Measurements from ENCODE around the gene NKD1. TPM values are rescaled to one million over a fixed set of nuclear protein-coding genes. Genes with fewer than 3 reads are reported as not detected.

NKD1 gene
- total RNA-seq, 1 donor from 2014 or later: under 0.01 TPM

DNA sequence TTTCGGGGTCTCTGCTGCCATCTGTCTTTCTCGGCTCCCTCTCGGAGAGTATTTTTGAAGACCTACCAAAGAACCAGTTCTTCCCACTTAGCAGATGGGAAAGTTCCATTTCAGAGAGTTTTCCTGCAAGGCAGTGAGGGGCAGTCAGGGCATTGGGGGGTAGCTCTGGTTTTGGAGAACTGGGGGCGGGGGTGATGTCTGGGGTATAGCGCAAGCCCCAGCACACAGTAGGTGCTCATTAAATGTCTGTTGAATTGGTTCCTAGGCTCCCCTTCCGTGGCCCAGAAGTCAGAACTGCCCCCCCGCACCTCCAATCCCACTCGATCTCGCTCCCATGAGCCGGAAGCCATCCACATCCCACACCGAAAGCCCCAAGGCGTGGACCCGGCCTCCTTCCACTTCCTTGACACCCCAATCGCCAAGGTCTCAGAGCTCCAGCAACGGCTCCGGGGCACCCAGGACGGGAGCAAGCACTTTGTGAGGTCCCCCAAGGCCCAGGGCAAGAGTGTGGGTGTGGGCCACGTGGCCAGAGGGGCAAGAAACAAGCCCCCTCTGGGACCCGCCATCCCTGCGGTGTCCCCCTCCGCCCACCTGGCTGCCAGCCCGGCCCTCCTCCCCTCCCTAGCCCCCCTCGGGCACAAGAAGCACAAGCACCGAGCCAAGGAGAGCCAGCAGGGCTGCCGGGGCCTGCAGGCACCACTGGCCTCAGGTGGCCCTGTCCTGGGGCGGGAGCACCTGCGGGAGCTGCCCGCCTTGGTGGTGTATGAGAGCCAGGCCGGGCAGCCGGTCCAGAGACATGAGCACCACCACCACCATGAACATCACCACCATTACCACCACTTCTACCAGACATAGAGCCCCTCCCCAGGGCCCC lies 85.0 kb downstream of the NKD1 start:
- TF ChIP-seq, protein P1, sequence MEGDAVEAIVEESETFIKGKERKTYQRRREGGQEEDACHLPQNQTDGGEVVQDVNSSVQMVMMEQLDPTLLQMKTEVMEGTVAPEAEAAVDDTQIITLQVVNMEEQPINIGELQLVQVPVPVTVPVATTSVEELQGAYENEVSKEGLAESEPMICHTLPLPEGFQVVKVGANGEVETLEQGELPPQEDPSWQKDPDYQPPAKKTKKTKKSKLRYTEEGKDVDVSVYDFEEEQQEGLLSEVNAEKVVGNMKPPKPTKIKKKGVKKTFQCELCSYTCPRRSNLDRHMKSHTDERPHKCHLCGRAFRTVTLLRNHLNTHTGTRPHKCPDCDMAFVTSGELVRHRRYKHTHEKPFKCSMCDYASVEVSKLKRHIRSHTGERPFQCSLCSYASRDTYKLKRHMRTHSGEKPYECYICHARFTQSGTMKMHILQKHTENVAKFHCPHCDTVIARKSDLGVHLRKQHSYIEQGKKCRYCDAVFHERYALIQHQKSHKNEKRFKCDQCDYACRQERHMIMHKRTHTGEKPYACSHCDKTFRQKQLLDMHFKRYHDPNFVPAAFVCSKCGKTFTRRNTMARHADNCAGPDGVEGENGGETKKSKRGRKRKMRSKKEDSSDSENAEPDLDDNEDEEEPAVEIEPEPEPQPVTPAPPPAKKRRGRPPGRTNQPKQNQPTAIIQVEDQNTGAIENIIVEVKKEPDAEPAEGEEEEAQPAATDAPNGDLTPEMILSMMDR (IDR thresholded peaks at IDR 0.05; ENCODE audit: insufficient read depth, low read length, severe bottlenecking): no peak
- Histone ChIP-seq H3K4me3 (ENCODE audit: low read depth, low read length) (no peak overlapping the region), H3K36me3 (ENCODE audit: control insufficient read depth, insufficient read depth, low read length) (no peaks in the 10 kb centered on the region), H3K27me3 (ENCODE audit: control insufficient read depth, insufficient read depth, low read length) (peaks cover 2% of the 10 kb centered on the region)
- FAIRE-seq (no peak), DNase-seq (ENCODE audit: low read depth) (no peak)

DNA sequence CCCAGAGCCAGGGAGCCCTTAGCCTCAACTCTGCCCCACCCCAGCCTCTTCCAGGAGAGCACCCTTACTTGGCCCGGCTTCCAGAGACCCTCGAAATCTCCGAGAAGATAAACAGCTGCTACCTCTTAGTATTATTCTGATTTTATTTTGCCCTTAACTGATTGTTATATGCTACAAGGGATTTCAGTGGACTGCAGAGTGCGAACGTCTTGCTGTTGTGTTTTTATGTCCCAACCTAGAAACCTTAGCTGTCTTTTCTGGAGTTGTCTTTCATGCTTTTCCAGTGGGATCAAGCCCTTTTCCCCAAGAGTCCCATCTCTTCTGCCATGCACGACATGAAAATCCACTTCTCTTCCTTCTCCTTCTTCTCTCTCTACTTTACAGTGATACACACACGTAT lies 85.9 kb downstream of the NKD1 start:
- H3K27me3 ChIP-seq (ENCODE audit: control insufficient read depth, insufficient read depth, low read length): peaks cover 2% of the 10 kb centered on the region
- TF ChIP-seq, protein P1 (IDR thresholded peaks at IDR 0.05; ENCODE audit: insufficient read depth, low read length, severe bottlenecking): no peak

DNA sequence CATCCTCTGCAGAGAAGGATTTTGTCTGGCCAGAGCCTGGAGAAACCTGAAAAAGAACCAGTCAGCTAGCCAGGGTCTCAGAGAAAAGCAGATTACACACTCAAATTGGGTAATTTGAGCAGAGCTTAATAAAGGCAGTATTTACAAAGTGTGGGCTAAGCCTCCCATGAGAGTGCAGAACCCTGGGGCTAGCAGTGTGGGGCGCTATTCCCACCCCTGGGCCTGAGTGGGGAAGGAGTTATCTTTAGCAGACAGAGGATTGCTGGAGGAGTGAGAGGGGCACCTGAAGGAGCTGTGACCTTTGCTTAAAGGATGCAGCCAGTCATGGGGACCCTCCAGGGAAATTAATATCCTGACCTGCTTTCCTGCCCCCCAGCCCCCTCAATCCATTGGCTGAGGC lies 86.8 kb downstream of the NKD1 start:
- H3K36me3 ChIP-seq (ENCODE audit: control insufficient read depth, insufficient read depth, low read length): no peaks in the 10 kb centered on the region
- peaks cover 2% of the 10 kb centered on the region for H3K27me3 ChIP-seq (ENCODE audit: control insufficient read depth, insufficient read depth, low read length)
- no peak overlapping the region for H3K4me3 ChIP-seq (ENCODE audit: low read depth, low read length)
- no peak for FAIRE-seq
- TF ChIP-seq, protein P1 (IDR thresholded peaks at IDR 0.05; ENCODE audit: insufficient read depth, low read length, severe bottlenecking): no peak
- DNase-seq (ENCODE audit: low read depth): no peak

More for the DNA sequence above, 85.9 kb downstream of the NKD1 start:
- FAIRE-seq (no peak), DNase-seq (ENCODE audit: low read depth) (no peak)
- Histone ChIP-seq H3K4me3 (ENCODE audit: low read depth, low read length) (no peak overlapping the region), H3K36me3 (ENCODE audit: control insufficient read depth, insufficient read depth, low read length) (no peaks in the 10 kb centered on the region)

DNA sequence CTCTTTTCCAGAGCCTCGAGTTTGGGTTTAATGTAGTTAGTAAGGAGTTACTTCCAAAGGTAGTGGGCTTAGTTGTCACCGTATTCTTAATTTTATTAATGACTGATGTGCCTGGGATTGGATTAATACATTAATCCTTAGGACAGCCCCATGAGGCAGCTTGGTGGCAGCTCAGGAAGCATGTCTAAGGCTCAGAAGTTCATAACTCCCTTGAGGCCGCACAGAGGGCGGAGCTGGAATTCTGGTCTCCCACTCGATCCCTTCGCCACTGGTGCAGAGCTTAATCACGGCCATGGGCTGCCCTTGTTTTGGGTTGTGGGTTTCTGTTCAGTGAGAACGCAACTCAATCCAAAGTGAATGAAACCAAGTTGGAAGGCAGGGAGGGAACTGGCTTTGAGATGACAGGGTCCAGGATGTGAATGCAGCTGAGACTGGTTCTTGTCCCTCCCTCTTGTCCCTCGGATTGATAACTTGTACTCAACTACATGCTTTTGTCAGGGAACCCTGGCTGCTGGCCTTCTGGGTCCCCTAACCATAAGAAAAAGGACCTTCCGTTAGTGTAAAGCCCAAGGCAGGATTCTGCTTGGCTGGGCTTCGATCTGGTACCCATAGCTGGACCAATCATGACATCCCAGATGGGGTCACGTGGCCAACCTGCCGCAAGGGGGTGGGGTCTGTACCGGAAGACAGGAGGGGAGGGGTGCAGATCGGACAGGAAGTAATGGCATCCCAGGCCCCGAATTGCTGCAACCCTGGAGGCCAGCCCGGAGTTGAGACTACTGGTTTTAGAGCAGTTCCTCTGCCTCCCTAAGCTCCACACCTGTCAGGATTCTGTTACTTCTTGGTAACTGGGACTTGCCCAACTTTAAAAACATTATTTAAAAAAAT lies 87.6 kb downstream of the NKD1 start:
- TF ChIP-seq, protein P1 (IDR thresholded peaks at IDR 0.05; ENCODE audit: insufficient read depth, low read length, severe bottlenecking): no peak
- FAIRE-seq: no peak
- Histone ChIP-seq H3K27me3 (ENCODE audit: control insufficient read depth, insufficient read depth, low read length) (peaks cover 2% of the 10 kb centered on the region), H3K36me3 (ENCODE audit: control insufficient read depth, insufficient read depth, low read length) (no peaks in the 10 kb centered on the region), H3K4me3 (ENCODE audit: low read depth, low read length) (no peak overlapping the region)
- DNase-seq (ENCODE audit: low read depth): no peak

DNA sequence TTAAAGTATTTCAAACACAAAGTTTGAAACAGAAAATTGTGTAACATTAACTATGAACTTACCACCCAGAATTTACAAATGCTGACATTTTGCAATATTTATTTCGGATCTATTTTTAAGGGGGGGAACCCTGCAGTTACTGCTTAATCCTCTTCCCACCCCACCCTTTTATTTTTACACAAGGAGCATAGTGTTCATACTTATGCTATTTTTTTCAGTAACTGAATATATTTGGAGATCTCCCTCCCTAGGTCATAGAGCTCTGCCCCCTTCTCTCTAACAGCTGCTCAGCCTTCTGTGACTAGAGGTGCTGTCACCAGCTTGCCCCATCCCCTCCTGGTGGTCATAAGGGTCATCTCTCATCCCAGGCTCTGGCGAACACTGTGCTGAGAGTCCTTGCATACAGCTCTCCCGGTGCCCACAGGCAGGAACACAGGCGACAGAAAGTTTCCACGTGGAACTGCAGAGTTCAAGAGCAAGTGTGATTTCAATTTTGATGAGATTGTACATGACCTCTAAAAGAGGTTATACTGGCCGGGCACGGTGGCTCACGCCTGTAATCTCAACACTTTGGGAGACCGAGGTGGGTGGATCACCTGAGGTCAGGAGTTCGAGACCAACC lies 88.7 kb downstream of the NKD1 start:
- no peaks in the 10 kb centered on the region for H3K36me3 ChIP-seq (ENCODE audit: control insufficient read depth, insufficient read depth, low read length)
- no peak for FAIRE-seq

More for the DNA sequence above, 88.7 kb downstream of the NKD1 start:
- DNase-seq (ENCODE audit: low read depth): no peak
- peaks cover 2% of the 10 kb centered on the region for H3K27me3 ChIP-seq (ENCODE audit: control insufficient read depth, insufficient read depth, low read length)
- TF ChIP-seq, protein P1 (IDR thresholded peaks at IDR 0.05; ENCODE audit: insufficient read depth, low read length, severe bottlenecking): no peak
- no peak overlapping the region for H3K4me3 ChIP-seq (ENCODE audit: low read depth, low read length)

Measured in bronchial epithelial cell (primary cell).